Measurements from ENCODE around the gene ATP5ME. TPM values are rescaled to one million over a fixed set of nuclear protein-coding genes. Genes with fewer than 3 reads are reported as not detected.
"Not testable (repeated sequence)": the region's sequence is repeated elsewhere in the genome, so short reads cannot be mapped to it uniquely, and the experiment has no call there.

ATP5ME gene
- total RNA-seq, 1 donor from 2014 or later: 95.1 TPM

- Histone ChIP-seq H3K27ac (no peak overlapping the region), H3K9me3 (ENCODE audit: low read depth) (no peaks in the 10 kb centered on the region), H3K4me1 (no peaks in the 10 kb centered on the region), H3K36me3 (no peaks in the 10 kb centered on the region), H3K4me3 (no peak overlapping the region), H3K27me3 (no peaks in the 10 kb centered on the region), H3F3A (ENCODE audit: low read depth) (no peaks in the 10 kb centered on the region), H4K20me1 (ENCODE audit: low read depth) (no peaks in the 10 kb centered on the region), H3K9ac (no peak overlapping the region), H3K79me2 (ENCODE audit: low read depth) (no peaks in the 10 kb centered on the region), H3K4me2 (no peak overlapping the region), H2AFZ (replicated peaks) (no peak overlapping the region)
- Mint-ChIP-seq H3K27me3 (ENCODE audit: insufficient read depth, low read depth) (peaks cover 10% of the 10 kb centered on the region), H3K27ac (no peak overlapping the region), H3K4me1 (peaks cover 11% of the 10 kb centered on the region), H3K36me3 (peaks cover 1% of the 10 kb centered on the region), H3K4me3 (no peak overlapping the region), H3K9me3 (peaks cover 8% of the 10 kb centered on the region)
- TF ChIP-seq CTCF (IDR thresholded peaks at IDR 0.05): no peak
- TF ChIP-seq EZH2 (IDR thresholded peaks at IDR 0.05): no peak
- TF ChIP-seq EZH2phosphoT487 (IDR thresholded peaks at IDR 0.05): no peak
- DNase-seq (ENCODE audit: low spot score): no peak
Observed at GRCh38 chr4:637536-638280, 36.4 kb downstream of the ATP5ME start.

GRCh38 chr4:636628-637159 lies 37.4 kb downstream of the ATP5ME start:
- no peaks in the 10 kb centered on the region for H4K20me1 ChIP-seq (ENCODE audit: low read depth)
- peak; percentile 1 for DNase-seq (ENCODE audit: low spot score)
- no peak overlapping the region for H3K27ac ChIP-seq
- peaks cover 3% of the 10 kb centered on the region for H3K36me3 Mint-ChIP-seq
- H3K9me3 Mint-ChIP-seq: peaks cover 14% of the 10 kb centered on the region
- no peaks in the 10 kb centered on the region for H3F3A ChIP-seq (ENCODE audit: low read depth)
- H3K4me1 Mint-ChIP-seq: peaks cover 11% of the 10 kb centered on the region
- H3K4me3 Mint-ChIP-seq: no peak overlapping the region
- H3K9ac ChIP-seq: no peak overlapping the region
- H3K9me3 ChIP-seq (ENCODE audit: low read depth): no peaks in the 10 kb centered on the region
- H3K27ac Mint-ChIP-seq: no peak overlapping the region
- peaks cover 10% of the 10 kb centered on the region for H3K27me3 Mint-ChIP-seq (ENCODE audit: insufficient read depth, low read depth)
- no peaks in the 10 kb centered on the region for H3K4me1 ChIP-seq
- no peak overlapping the region for H2AFZ ChIP-seq (replicated peaks)
- no peaks in the 10 kb centered on the region for H3K27me3 ChIP-seq
- TF ChIP-seq EZH2 (IDR thresholded peaks at IDR 0.05): no peak
- TF ChIP-seq CTCF (IDR thresholded peaks at IDR 0.05): no peak
- TF ChIP-seq EZH2phosphoT487 (IDR thresholded peaks at IDR 0.05): no peak
- no peak overlapping the region for H3K4me2 ChIP-seq
- no peaks in the 10 kb centered on the region for H3K79me2 ChIP-seq (ENCODE audit: low read depth)
- H3K36me3 ChIP-seq: no peaks in the 10 kb centered on the region
- H3K4me3 ChIP-seq: no peak overlapping the region

DNA sequence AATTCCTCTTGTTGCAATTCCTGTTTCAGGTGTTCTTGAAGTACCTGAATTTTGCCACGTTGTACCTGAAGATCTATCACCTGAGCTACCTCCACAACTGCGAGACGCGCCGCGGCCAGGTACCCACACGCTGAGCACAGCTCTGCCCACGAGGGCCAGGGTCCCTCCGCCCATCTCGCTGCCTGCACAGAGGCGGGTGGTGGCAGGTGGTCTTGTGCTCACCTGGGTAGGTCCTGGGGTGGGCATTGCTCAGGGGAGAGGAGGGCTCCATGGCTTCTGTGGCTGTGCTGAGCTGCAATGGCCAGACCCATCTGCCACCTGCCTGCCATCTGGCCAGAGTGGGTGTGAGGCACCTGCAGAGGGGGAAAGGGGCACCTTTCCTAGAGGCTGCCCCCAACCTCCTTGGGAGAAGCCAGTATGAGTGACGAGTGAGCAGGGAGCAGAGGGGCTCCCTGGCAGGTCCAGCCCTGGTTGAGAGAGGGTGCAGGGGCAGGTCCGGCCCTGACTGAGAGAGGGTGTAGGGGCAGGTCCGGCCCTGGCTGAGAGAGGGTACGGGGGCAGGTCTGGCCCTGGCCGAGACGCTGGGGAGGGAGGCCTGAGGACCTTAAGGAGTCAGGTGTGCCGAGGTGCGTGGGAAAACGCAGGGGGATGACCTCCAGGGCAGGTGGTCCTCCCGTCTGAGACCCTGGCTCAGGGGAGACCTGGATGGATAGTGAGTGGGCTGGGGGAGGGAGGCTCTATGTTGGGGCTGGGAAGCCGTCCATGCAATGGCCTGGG lies 38.0 kb downstream of the ATP5ME start:
- Histone ChIP-seq H3K4me1 (no peaks in the 10 kb centered on the region), H3K36me3 (no peaks in the 10 kb centered on the region), H3K9ac (no peak overlapping the region), H3F3A (ENCODE audit: low read depth) (no peaks in the 10 kb centered on the region), H2AFZ (replicated peaks) (no peak overlapping the region), H3K27ac (no peak overlapping the region), H3K9me3 (ENCODE audit: low read depth) (no peaks in the 10 kb centered on the region), H4K20me1 (ENCODE audit: low read depth) (no peaks in the 10 kb centered on the region), H3K4me3 (no peak overlapping the region), H3K27me3 (no peaks in the 10 kb centered on the region), H3K4me2 (no peak overlapping the region), H3K79me2 (ENCODE audit: low read depth) (no peaks in the 10 kb centered on the region)
- Mint-ChIP-seq H3K27ac (no peak overlapping the region), H3K4me1 (peaks cover 11% of the 10 kb centered on the region), H3K27me3 (ENCODE audit: insufficient read depth, low read depth) (peaks cover 8% of the 10 kb centered on the region), H3K9me3 (peaks cover 14% of the 10 kb centered on the region), H3K4me3 (no peak overlapping the region), H3K36me3 (peaks cover 3% of the 10 kb centered on the region)
- peak; percentile 1 for DNase-seq (ENCODE audit: low spot score)
- TF ChIP-seq EZH2 (IDR thresholded peaks at IDR 0.05): no peak
- no peak for TF ChIP-seq EZH2phosphoT487 (IDR thresholded peaks at IDR 0.05)
- no peak for TF ChIP-seq CTCF (IDR thresholded peaks at IDR 0.05)

DNA sequence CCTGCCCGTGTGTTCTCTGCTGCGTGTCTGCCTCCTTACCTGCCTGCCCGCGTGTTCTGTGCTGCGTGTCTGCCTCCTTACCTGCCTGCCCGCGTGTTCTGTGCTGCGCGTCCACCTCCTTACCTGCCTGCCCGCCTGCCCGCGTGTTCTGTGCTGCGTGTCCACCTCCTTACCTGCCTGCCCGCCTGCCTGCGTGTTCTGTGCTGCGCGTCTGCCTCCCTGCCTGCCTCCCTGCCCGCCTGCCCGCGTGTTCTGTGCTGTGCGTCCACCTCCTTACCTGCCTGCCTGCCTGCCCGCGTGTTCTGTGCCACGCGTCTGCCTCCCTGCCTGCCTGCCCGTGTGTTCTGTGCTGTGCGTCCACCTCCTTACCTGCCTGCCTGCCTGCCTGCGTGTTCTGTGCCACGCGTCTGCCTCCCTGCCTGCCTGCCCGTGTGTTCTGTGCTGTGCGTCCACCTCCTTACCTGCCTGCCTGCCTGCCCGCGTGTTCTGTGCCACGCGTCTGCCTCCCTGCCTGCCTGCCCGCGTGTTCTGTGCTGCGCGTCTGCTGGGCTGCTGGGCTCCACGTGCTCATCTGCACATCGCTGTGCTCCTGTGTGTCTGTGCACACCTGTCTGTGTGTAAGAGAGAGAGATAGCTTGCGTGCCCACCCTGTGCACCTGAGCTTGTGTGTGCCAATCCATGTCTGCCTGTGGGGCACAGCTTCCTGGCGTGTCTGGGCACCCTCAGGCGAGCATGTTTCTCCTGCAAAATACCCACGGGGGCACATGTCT lies 38.8 kb downstream of the ATP5ME start:
- H3K9ac ChIP-seq; H3K36me3 ChIP-seq; H3K36me3 Mint-ChIP-seq; H3K27ac ChIP-seq; H3K27me3 Mint-ChIP-seq (ENCODE audit: insufficient read depth, low read depth); H3K4me1 ChIP-seq; H3K79me2 ChIP-seq (ENCODE audit: low read depth); H3K4me3 ChIP-seq; H3K27ac Mint-ChIP-seq; H4K20me1 ChIP-seq (ENCODE audit: low read depth); H3K4me2 ChIP-seq; H3K27me3 ChIP-seq; H3K4me3 Mint-ChIP-seq; H3F3A ChIP-seq (ENCODE audit: low read depth); H2AFZ ChIP-seq (replicated peaks); H3K9me3 ChIP-seq (ENCODE audit: low read depth): not testable (repeated sequence)
- Mint-ChIP-seq H3K4me1 (peaks cover 11% of the 10 kb centered on the region), H3K9me3 (peaks cover 14% of the 10 kb centered on the region)
- peak; percentile 0 for DNase-seq (ENCODE audit: low spot score)
